Measurements from ENCODE around the gene MSL1. TPM values are rescaled to one million over a fixed set of nuclear protein-coding genes. Genes with fewer than 3 reads are reported as not detected.

Gene MSL1
- total and polyA plus RNA-seq, 2 of the 13 experiments (the other 11 are each of a cell fraction or from before 2014, with no cell fraction given) = 63.8 to 88.5 TPM

GRCh38 chr17:40111221-40112128 lies 10.3 kb upstream of the MSL1 start (continued):
- peak; percentile 58; the same call in 1 of the 2 replicates for TF ChIP-seq ISL2 (CRISPR knock-in tag; IDR thresholded peaks at IDR 0.05)
- no peak; the same call in 1 of the 2 replicates for TF ChIP-seq AKAP8 (CRISPR knock-in tag; IDR thresholded peaks at IDR 0.05)
- TF ChIP-seq MXD4 (CRISPR knock-in tag; IDR thresholded peaks at IDR 0.05) = peak; percentile 87
- TF ChIP-seq RAD21 (CRISPR knock-in tag; IDR thresholded peaks at IDR 0.05) = peak; percentile 97
- 0 out of 2 replicates have a peak, but pooled peaks have one; percentile 61 for TF ChIP-seq IRF1 (CRISPR knock-in tag; IDR thresholded peaks at IDR 0.05; ENCODE audit: low read depth)
- TF ChIP-seq ZBTB39 (CRISPR knock-in tag; IDR thresholded peaks at IDR 0.05) = peak; percentile 45; the same call in 1 of the 2 replicates
- TF ChIP-seq ZNF598 (CRISPR knock-in tag; IDR thresholded peaks at IDR 0.05; ENCODE audit: borderline replicate concordance) = peak; percentile 87; the same call in 1 of the 2 replicates
- peak; percentile 83 for TF ChIP-seq PRDM10 (CRISPR knock-in tag; IDR thresholded peaks at IDR 0.05; ENCODE audit: low read depth)
- TF ChIP-seq MED1 (CRISPR knock-in tag; IDR thresholded peaks at IDR 0.05) = peak; percentile 85
- no peak for TF ChIP-seq ZNF703 (CRISPR knock-in tag; IDR thresholded peaks at IDR 0.05; ENCODE audit: borderline replicate concordance)
- peak; percentile 72 for TF ChIP-seq SP5 (CRISPR knock-in tag; IDR thresholded peaks at IDR 0.05; ENCODE audit: borderline replicate concordance, low read depth)
- 0 out of 2 replicates have a peak, but pooled peaks have one; percentile 78 for TF ChIP-seq ZNF343 (CRISPR knock-in tag; IDR thresholded peaks at IDR 0.05)
- TF ChIP-seq TRAFD1 (CRISPR knock-in tag; IDR thresholded peaks at IDR 0.05; ENCODE audit: borderline replicate concordance) = no peak
- TF ChIP-seq KDM5B (CRISPR knock-in tag; IDR thresholded peaks at IDR 0.05; ENCODE audit: borderline replicate concordance) = peak; percentile 79; the same call in 1 of the 2 replicates
